Neural progenitor cell (in vitro differentiated cells): ENCODE measurements around the gene PTPRN2.

Source experiments
- EZH2 ChIP-seq: fragments of 200-600 bp; sonication (generic); IDR thresholded peaks from 2 replicates; pipeline ENCODE4 v1.6.1; 2017; ENCODE audit warnings: antibody characterized with exemption, mild to moderate bottlenecking, moderate library complexity
- EZH2phosphoT487 ChIP-seq: fragments of 200-600 bp; sonication (generic); IDR thresholded peaks from 2 replicates; pipeline ENCODE4 v1.6.1; 2017; ENCODE audit warnings: antibody characterized with exemption
- TF ChIP-seq, protein P1 (sequence below): fragments of 200-600 bp; sonication (generic); IDR thresholded peaks from 2 replicates; pipeline ENCODE4 v1.5.1; 2017; ENCODE audit warnings: antibody characterized with exemption, mild to moderate bottlenecking

DNA sequence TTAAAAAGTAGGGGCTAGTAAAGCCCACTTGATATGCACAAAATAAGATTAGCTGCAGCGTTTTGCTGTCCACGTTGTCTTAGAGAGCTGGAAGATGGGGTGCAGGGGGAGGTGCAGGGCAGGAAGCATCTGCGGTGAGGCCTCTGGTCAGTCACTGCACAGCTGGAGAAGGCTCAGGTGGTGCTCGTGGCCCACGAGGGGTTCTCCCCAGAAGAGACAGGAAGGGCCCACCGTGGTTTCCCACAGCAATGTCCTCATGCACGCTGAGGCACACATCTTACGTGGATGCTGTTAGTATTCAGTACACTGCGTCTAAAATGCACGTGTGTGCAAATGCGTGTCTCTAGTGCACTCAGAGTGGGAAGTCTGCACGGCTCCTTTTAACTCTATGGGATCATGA, 582.1 kb downstream of the PTPRN2 start:
- TF ChIP-seq, protein P1, sequence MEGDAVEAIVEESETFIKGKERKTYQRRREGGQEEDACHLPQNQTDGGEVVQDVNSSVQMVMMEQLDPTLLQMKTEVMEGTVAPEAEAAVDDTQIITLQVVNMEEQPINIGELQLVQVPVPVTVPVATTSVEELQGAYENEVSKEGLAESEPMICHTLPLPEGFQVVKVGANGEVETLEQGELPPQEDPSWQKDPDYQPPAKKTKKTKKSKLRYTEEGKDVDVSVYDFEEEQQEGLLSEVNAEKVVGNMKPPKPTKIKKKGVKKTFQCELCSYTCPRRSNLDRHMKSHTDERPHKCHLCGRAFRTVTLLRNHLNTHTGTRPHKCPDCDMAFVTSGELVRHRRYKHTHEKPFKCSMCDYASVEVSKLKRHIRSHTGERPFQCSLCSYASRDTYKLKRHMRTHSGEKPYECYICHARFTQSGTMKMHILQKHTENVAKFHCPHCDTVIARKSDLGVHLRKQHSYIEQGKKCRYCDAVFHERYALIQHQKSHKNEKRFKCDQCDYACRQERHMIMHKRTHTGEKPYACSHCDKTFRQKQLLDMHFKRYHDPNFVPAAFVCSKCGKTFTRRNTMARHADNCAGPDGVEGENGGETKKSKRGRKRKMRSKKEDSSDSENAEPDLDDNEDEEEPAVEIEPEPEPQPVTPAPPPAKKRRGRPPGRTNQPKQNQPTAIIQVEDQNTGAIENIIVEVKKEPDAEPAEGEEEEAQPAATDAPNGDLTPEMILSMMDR, result no peak
- TF ChIP-seq EZH2phosphoT487, result no peak
- TF ChIP-seq EZH2, result no peak
